KOPT-K1 (cell line): ENCODE measurements around the gene ELF1.
"Not testable (repeated sequence)": the region's sequence is repeated elsewhere in the genome, so short reads cannot be mapped to it uniquely, and the experiment has no call there.

Experiments
- H3K27ac ChIP-seq: fragments of 200-600 bp; sonication (generic); 2 replicates; pipeline ENCODE4 v1.5.1; 2016; ENCODE audit warnings: antibody characterized with exemption, mild to moderate bottlenecking, low read depth, low read length; ENCODE audit not compliant: poor library complexity, severe bottlenecking
- H3K36me3 ChIP-seq: fragments of 200-600 bp; sonication (generic); 2 replicates; pipeline ENCODE4 v1.5.1; 2017; ENCODE audit warnings: antibody characterized with exemption, mild to moderate bottlenecking, low read length, moderate library complexity; ENCODE audit not compliant: insufficient read depth
- H3K9me3 ChIP-seq: fragments of 200-600 bp; sonication (generic); 2 replicates; pipeline ENCODE4 v1.5.1; 2017; ENCODE audit warnings: antibody characterized with exemption, low read length, mild to moderate bottlenecking; ENCODE audit not compliant: insufficient read depth, poor library complexity, severe bottlenecking

ELF1 gene

DNA sequence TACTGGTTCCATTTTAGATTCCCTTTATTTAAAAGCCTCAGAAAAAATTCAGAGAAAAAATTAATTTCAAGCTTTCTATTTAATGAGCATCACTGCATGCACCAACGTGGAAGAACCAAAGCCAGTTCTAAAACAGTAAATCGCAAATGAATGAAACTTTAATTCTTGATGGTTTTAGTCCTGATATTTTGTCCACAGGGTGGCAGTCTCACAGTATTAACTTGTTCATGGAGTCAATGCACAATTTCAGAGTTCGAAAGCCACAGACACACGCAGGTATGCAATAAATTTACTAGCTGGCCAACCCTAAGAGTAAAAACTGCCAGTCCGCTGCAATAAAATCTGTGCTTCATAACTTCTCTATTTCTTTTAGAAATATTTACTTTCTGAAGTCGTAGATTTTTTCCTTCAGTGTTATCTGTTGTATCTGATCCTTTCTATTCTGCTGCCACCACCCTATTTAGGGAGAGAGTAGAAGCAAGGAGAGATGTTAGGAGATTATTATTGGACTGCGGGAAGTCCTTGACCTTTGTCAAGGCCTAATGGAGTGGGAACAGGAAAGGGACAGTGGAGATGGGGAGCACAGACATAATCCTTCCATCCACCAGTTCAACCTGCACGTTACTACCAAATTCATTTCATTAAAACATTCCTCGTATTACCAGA, 35.2 kb upstream of the ELF1 start:
- H3K36me3 ChIP-seq = no peaks in the 10 kb centered on the region
- peak overlapping the region; percentile 34 for H3K27ac ChIP-seq
- no peaks in the 10 kb centered on the region for H3K9me3 ChIP-seq

DNA sequence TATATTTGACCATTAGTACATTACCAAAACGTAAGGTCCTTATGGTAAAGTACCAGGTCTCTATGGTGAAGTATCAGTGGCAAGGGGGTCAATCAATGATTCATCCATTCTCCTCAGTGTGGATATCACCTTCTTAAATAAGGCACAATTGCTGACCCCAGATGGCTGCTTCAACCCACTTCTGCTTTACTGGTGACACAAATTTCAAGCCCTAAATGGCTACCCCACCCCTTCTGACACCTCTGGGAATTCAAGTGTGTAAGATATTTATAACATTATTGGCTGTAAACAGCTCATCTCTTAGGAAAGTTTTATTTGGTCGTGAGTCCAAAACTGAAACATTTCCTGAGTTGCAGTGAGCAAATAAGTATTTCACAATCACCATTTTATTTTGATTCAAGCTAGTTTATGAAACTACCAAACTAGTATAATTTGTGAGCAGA, 34.3 kb upstream of the ELF1 start:
- Histone ChIP-seq H3K36me3 (peaks cover 6% of the 10 kb centered on the region; the same call in 1 of the 2 replicates), H3K27ac (peak overlapping the region; percentile 34), H3K9me3 (peaks cover 7% of the 10 kb centered on the region)

DNA sequence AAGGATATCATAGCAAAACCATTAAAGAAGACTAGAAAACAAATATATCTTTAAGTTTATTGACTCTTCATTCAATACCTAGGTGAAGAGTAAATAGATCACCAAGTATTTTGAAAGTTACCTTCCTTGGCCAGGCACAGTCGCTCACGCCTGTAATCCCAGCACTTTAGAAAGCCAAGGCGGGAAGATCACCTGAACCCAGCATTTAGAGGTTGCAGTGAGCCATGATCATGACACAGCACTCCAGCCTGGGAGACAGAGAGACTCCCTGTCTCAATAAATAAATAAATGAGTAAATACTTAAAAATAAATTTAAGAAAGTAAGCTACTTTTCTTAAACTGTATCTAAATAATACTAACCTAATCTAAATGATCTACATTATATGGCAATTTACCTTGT, 33.3 kb upstream of the ELF1 start:
- no peak overlapping the region for H3K27ac ChIP-seq
- H3K36me3 ChIP-seq = peaks cover 13% of the 10 kb centered on the region; the same call in 1 of the 2 replicates
- H3K9me3 ChIP-seq = peaks cover 14% of the 10 kb centered on the region

DNA sequence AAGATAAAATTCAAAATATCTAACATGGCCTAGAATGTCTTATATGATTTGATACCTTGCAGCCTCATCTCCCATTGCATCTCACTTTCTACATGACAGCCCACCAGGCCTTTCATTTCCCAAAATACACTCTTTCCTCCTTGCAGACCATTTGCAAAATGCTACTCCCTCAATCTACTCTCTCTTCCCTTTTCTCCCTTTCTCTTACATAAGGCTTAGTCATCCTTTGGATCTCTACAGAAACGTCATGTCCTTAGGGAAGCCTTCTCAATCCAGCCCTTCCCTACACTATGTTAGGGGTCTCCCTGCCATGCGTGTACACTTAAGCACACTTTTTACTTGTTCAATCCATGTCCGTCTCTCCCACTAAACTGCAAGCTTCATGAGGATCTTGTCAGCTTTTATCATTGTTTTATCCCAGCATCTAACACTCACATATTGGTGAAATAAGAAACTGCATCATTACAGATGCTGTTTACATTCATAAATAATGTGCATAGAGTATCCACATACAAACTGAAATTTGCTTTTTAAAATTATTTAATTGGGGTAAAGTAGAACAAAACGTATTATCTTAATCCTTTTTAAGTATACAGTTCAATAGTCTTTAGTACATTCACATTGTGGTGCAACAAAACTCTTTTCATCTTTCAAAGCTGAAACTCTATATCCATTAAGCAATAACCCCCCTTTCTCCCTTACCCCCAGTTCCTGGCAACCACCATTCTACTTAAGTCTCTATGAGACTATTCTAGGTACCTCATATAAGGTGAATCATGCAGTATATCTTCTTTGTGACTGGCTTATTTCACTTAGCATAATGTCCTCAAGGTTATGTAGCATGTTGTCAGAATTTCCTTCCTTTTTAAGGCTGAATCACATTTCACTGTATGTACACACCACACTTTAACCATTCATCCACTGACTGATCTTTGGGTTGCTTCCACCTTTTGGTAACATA, 30.6 kb upstream of the ELF1 start:
- Histone ChIP-seq H3K36me3 (peaks cover 13% of the 10 kb centered on the region; the same call in 1 of the 2 replicates), H3K27ac (no peak overlapping the region), H3K9me3 (peaks cover 19% of the 10 kb centered on the region)

DNA sequence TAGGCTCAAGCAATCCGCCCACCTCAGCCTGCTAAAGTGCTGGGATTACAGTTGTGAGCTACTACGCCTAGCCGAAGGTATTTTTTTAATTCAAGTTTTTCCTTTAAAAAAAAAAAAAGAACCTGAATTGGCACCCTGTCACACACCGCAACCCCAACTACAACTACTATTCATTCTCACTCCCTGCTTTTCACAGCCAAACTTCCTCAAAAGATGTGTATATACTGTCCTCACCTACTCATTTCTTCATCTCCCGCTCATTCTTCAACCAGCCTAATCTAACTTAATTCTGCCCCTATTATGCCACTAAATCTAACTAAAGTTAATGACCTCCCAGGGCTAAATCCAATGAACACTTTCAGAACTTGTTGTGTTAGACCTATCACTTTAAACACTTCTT, 29.5 kb upstream of the ELF1 start:
- H3K27ac ChIP-seq = no peak overlapping the region
- peaks cover 19% of the 10 kb centered on the region for H3K9me3 ChIP-seq
- H3K36me3 ChIP-seq = peaks cover 13% of the 10 kb centered on the region; the same call in 1 of the 2 replicates

DNA sequence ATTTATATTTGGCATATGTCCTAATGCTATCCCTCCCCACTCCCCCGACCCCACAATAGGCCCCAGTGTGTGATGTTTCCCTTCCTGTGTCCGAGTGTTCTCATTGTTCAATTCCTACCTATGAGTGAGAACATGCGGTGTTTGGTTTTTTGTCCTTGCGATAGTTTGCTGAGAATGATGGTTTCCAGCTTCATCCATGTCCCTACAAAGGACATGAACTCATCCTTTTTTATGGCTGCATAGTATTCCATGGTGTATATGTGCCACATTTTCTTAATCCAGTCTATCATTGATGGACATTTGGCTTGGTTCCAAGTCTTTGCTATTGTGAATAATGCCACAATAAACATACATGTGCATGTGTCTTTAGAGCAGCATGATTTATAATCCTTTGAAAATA, 23.3 kb upstream of the ELF1 start:
- H3K36me3 ChIP-seq, H3K27ac ChIP-seq, H3K9me3 ChIP-seq: not testable (repeated sequence)

DNA sequence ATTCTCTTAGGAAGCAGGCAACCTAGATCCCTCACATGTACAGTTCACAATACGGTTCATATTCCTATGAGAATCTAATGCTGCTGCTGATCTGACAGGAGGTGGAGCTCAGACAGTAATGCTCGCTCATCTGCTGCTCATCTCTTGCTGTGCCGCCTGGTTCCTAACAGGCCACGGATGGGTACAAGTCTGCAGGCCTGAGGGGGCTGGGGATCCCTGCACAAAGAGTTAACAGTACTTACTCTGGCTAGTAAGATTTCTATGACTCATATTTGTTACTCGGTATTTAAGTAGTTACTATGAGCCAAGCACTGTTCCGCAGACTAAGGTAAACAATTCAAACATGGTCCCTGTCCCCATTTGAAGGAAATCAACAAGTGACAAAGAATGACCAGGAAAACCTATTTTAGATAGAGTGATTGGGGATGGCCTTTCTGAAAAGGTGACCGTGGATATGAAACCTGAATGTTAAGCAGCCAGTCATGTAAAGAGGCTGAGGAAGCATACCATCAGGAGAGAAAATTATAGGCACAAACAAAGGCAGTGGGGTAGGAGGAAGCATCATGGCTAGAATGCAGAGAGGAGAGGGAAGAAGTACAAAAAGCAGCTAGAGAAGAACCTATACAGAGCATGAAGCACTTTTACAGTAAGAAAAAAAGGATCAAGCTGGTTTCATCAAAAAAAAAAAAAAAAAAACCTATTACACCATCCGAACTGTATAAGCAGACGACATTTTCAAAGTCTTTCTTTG, 21.6 kb upstream of the ELF1 start:
- Histone ChIP-seq H3K36me3 (no peaks in the 10 kb centered on the region), H3K9me3 (no peaks in the 10 kb centered on the region), H3K27ac (no peak overlapping the region)

DNA sequence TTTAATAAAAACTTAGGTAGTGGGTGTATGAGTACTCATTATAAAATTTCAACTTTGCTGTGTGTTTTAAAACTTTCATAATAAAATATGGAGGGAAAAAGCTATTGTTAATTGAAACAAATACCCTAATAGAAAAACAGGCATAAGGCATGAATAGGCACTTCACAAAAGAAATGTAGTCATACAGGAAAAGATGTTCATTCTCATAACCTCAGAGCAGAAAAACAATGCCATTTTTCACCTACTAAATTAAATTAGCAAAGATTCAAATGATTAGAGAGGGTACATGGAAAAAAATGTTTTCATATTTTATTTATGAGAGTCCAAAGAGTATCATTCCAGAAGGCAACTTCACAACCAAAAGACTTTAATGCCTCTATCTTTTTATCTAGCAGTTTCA, 20.6 kb upstream of the ELF1 start:
- Histone ChIP-seq H3K27ac (no peak overlapping the region), H3K9me3 (no peaks in the 10 kb centered on the region)

DNA sequence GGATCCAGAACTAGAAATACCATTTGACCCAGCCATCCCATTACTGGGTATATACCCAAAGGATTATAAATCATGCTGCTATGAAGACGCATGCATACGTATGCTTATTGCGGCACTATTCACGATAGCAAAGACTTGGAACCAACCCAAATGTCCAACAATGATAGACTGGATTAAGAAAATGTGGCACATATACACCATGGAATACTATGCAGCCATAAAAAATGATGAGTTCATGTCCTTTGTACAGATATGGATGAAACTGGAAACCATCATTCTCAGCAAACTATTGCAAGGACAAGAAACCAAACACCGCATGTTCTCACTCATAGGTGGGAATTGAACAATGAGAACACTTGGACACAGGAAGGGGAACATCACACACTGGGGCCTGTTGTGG, 17.4 kb upstream of the ELF1 start:
- H3K9me3 ChIP-seq, H3K27ac ChIP-seq, H3K36me3 ChIP-seq: not testable (repeated sequence)

More for the DNA sequence above, 20.6 kb upstream of the ELF1 start:
- no peaks in the 10 kb centered on the region for H3K36me3 ChIP-seq

DNA sequence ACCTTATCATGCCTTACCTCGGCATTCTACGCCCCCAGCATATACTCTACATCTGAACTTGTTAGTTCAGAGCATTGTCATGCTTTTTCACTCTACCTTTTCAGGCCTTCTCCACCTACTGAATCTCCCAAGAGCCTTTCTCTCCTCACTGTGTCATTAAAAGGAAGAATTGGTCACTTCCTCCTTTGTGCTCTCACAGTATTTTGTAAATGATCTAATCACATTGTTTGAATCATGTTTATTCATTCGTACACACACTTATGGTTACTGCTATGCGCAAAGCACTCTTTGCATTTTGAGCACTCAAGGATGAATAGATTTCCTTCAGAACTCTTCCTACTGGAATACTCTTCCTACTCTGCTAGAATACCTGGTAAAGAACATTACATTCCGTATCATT, 15.8 kb upstream of the ELF1 start:
- no peaks in the 10 kb centered on the region for H3K9me3 ChIP-seq
- H3K36me3 ChIP-seq = no peaks in the 10 kb centered on the region
- H3K27ac ChIP-seq = no peak overlapping the region

DNA sequence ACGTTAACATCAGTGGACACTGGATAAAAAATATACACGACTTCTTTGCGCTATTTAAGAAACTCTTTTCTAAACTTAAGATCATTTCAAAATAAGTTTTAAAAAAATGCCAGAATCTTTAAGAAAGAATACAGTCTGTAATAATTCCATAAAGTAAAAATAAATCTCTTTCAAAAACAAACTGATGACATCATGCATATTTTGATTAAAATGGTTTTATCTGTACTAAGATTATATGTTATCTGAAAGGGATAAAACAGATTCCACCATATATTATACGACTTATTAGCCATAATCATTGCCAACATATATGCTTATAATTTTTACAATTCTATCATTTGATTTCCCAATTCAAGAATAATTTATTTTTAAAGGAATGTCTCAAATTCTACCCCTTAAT, 15.3 kb upstream of the ELF1 start:
- no peaks in the 10 kb centered on the region; the same call in 1 of the 2 replicates for H3K36me3 ChIP-seq
- H3K9me3 ChIP-seq = no peaks in the 10 kb centered on the region
- no peak overlapping the region for H3K27ac ChIP-seq

DNA sequence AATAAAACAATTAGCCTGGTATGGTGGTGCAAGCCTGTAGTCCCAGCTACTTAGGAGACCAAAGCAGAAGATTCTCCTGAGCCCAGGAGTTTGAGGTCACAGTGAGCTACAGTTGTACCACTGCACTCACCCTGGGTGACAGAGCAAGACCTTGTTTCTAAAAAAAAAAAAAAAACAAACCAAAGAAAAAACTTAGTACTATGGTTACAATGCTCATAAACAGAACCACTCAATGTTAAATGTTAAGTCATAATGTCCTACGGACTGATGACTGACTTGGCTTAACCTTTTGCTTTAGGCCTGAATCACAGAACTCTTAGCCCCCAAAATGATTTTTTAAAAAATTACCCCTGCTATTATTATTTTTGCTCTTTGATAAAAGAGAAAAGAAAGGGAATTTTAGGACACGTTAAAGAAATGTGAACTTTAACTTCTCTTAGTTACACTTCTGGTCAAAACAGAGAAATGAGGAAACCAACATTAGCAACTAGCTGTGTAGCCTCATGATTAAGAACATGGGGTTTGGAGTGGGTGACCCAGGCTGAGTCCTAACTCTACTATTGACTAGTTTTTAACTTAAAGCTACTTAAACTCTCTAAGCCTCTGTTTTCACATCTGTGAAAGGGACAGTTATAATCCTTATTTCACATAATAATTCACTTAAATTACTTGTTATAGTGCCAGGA, 13.7 kb upstream of the ELF1 start:
- no peaks in the 10 kb centered on the region; the same call in 1 of the 2 replicates for H3K36me3 ChIP-seq
- no peaks in the 10 kb centered on the region for H3K9me3 ChIP-seq
- H3K27ac ChIP-seq = no peak overlapping the region

DNA sequence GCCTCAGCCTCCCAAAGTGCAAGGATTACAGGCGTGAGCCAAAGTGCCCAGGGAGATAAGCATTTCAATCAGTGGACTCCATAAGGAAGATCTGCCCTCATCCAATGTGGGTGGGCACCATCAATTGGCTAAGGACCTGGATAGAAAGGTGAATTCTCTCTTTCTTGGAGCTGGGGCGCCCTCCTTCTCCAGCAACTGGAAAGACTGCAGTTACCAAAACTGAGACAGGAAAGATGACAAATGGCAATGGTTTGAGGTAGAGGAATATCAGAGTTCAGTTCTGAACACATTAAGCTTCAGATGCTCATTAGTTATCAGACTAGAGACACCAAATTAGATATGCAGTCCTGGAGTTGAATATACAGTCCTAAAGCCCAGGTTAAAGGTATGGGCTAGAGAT, 10.5 kb upstream of the ELF1 start:
- Histone ChIP-seq H3K36me3 (peaks cover 8% of the 10 kb centered on the region; the same call in 1 of the 2 replicates), H3K9me3 (no peaks in the 10 kb centered on the region), H3K27ac (no peak overlapping the region)

DNA sequence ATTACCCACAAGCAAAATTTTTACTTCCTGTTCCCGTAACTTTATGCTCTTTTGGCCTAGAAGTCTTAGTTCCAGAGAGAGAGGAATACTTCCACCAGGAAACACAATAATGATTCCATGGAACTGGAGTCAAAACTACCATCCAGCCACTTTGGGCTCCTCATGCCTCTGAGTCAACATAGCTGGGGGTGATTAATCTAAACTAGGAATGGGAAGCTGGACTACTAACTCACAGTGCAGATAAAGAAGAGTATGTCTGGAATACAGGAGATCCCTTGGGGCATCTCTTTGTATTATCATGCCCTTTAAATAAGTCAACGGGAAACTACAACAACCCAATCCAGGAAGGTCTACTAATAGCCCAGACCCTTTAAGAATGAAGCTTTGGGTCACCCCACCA, 8.9 kb upstream of the ELF1 start:
- Histone ChIP-seq H3K27ac (no peak overlapping the region), H3K36me3 (peaks cover 8% of the 10 kb centered on the region; the same call in 1 of the 2 replicates), H3K9me3 (no peaks in the 10 kb centered on the region)
